Measurements from ENCODE around the gene RPP30.

GRCh38 chr10:90890347-90890746 lies 18.6 kb downstream of the RPP30 start:
- TF ChIP-seq POLR2A (IDR thresholded peaks at IDR 0.05; ENCODE audit: borderline replicate concordance, extremely low read depth, insufficient read depth, insufficient read length) (no peak), CTCF (IDR thresholded peaks at IDR 0.05 in 2 of 3, conservative IDR thresholded peaks at IDR 0.05 in 1 of 3; ENCODE audit: borderline replicate concordance in 1 of 3, insufficient read depth in 1 of 3, low read depth in 2 of 3, low read length in 2 of 3) (no peak), EZH2 (IDR thresholded peaks at IDR 0.05) (no peak), CBX3 (IDR thresholded peaks at IDR 0.05; ENCODE audit: low read depth) (no peak), ELF1 (IDR thresholded peaks at IDR 0.05; ENCODE audit: borderline replicate concordance, low read depth) (no peak), CEBPB (IDR thresholded peaks at IDR 0.05; ENCODE audit: low read depth) (no peak), MAX (IDR thresholded peaks at IDR 0.05) (no peak), FOSL1 (IDR thresholded peaks at IDR 0.05; ENCODE audit: low read depth) (no peak)

All from HCT116 (cell line).